ENCODE data around the gene HK3. TPM values are rescaled to one million over a fixed set of nuclear protein-coding genes. Genes with fewer than 3 reads are reported as not detected.

HK3 gene
- polyA plus RNA-seq, 1 donor from 2014 or later, result 7.8 TPM

DNA sequence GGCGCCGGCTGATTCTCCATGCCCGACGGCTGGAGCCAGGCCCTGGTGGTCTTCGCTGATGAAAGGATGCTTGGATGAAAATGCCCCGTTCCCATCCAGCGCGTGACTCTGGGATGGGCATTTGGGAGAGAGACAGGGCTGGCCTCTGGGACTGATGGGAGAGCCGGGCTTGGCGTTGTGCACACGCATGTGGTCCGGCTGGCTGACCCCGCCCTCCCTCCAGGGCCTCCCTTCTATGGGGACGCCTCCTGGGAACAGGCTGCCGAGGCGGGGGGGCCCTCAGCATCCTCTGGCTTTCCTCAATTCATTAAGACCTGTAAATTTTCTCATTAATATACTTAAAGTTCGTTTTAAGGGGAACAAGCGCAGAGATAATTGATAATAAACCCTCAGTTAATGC, 52.0 kb downstream of the HK3 start:
- Histone ChIP-seq H3K36me3 (ENCODE audit: insufficient read depth, low read length) (no peaks in the 10 kb centered on the region), H3K27me3 (ENCODE audit: insufficient read depth, low read depth, low read length) (no peaks in the 10 kb centered on the region), H3K9me3 (ENCODE audit: low read length) (no peaks in the 10 kb centered on the region), H3K4me2 (ENCODE audit: low read length) (no peak overlapping the region), H3K79me2 (replicated peaks; ENCODE audit: insufficient read depth, low read length) (no peaks in the 10 kb centered on the region), H3K4me3 (ENCODE audit: low read length) (no peak overlapping the region), H3K9ac (ENCODE audit: low read length) (no peak overlapping the region), H2AFZ (ENCODE audit: low read depth, low read length) (no peak overlapping the region), H3K27ac (ENCODE audit: low read length) (no peak overlapping the region), H3F3A (ENCODE audit: insufficient read depth, low read length, poor library complexity, severe bottlenecking) (no peaks in the 10 kb centered on the region), H4K20me1 (ENCODE audit: insufficient read depth) (no peaks in the 10 kb centered on the region), H3K9me2 (ENCODE audit: insufficient read depth, low read length) (no peaks in the 10 kb centered on the region)
- TF ChIP-seq SMC3 (conservative IDR thresholded peaks at IDR 0.05; ENCODE audit: poor library complexity) (no peak), EP300 (conservative IDR thresholded peaks at IDR 0.05; ENCODE audit: poor library complexity, severe bottlenecking) (no peak), RAD21 (conservative IDR thresholded peaks at IDR 0.05) (no peak), MXI1 (conservative IDR thresholded peaks at IDR 0.05; ENCODE audit: poor library complexity, severe bottlenecking) (no peak), TAF1 (IDR thresholded peaks at IDR 0.05; ENCODE audit: low read depth) (no peak), POLR2AphosphoS5 (IDR thresholded peaks at IDR 0.05) (no peak), EZH2 (IDR thresholded peaks at IDR 0.05; ENCODE audit: borderline replicate concordance, insufficient read depth, low read length, poor library complexity, severe bottlenecking) (no peak)
- TF ChIP-seq, protein P1, sequence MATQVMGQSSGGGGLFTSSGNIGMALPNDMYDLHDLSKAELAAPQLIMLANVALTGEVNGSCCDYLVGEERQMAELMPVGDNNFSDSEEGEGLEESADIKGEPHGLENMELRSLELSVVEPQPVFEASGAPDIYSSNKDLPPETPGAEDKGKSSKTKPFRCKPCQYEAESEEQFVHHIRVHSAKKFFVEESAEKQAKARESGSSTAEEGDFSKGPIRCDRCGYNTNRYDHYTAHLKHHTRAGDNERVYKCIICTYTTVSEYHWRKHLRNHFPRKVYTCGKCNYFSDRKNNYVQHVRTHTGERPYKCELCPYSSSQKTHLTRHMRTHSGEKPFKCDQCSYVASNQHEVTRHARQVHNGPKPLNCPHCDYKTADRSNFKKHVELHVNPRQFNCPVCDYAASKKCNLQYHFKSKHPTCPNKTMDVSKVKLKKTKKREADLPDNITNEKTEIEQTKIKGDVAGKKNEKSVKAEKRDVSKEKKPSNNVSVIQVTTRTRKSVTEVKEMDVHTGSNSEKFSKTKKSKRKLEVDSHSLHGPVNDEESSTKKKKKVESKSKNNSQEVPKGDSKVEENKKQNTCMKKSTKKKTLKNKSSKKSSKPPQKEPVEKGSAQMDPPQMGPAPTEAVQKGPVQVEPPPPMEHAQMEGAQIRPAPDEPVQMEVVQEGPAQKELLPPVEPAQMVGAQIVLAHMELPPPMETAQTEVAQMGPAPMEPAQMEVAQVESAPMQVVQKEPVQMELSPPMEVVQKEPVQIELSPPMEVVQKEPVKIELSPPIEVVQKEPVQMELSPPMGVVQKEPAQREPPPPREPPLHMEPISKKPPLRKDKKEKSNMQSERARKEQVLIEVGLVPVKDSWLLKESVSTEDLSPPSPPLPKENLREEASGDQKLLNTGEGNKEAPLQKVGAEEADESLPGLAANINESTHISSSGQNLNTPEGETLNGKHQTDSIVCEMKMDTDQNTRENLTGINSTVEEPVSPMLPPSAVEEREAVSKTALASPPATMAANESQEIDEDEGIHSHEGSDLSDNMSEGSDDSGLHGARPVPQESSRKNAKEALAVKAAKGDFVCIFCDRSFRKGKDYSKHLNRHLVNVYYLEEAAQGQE (IDR thresholded peaks at IDR 0.05; ENCODE audit: borderline replicate concordance), result no peak
- TF ChIP-seq, protein P2, sequence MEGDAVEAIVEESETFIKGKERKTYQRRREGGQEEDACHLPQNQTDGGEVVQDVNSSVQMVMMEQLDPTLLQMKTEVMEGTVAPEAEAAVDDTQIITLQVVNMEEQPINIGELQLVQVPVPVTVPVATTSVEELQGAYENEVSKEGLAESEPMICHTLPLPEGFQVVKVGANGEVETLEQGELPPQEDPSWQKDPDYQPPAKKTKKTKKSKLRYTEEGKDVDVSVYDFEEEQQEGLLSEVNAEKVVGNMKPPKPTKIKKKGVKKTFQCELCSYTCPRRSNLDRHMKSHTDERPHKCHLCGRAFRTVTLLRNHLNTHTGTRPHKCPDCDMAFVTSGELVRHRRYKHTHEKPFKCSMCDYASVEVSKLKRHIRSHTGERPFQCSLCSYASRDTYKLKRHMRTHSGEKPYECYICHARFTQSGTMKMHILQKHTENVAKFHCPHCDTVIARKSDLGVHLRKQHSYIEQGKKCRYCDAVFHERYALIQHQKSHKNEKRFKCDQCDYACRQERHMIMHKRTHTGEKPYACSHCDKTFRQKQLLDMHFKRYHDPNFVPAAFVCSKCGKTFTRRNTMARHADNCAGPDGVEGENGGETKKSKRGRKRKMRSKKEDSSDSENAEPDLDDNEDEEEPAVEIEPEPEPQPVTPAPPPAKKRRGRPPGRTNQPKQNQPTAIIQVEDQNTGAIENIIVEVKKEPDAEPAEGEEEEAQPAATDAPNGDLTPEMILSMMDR (IDR thresholded peaks at IDR 0.05; ENCODE audit: poor library complexity, severe bottlenecking), result no peak

DNA sequence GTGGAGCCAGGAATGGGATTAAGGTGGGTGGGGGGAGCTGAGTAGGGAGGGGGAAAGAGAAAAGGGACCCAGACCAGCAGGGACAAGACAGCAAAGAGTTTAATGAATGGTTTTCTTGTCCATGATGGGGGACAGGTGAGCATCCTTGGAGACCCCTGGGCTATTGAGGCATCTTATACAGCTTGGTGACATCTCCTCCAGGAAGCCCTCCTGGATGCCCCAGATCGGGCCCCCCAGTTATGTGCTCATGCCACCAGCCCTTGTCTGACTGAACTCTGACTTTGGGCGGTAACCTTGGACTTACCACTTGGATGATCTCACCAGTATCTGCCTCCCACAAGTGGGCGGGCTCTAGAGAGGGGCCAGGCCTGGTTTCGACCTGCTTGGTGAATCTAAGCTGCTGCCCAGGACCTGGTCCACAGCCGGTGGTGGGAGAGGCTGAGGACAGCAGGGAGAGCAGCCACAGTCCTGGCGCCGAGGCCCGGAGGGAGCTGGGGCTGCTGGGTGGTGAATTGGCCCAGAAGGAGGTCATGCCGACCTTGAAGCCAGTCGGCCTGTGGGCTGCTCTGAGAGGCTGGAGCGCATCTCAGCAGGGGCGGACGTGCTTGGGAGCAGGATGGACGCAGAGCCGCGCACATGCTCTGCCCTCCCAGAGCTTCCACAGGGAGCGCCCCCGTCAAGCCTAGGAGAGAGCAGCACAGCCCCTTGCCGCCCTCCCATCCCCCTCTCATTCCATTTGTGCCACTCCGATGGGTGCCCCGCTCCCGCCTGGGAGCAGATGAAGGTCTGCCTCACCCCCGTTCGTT, 52.6 kb downstream of the HK3 start:
- TF ChIP-seq, protein P1 (IDR thresholded peaks at IDR 0.05; ENCODE audit: borderline replicate concordance), result no peak
- TF ChIP-seq EP300 (conservative IDR thresholded peaks at IDR 0.05; ENCODE audit: poor library complexity, severe bottlenecking) (no peak), MXI1 (conservative IDR thresholded peaks at IDR 0.05; ENCODE audit: poor library complexity, severe bottlenecking) (no peak), POLR2AphosphoS5 (IDR thresholded peaks at IDR 0.05) (no peak), EZH2 (IDR thresholded peaks at IDR 0.05; ENCODE audit: borderline replicate concordance, insufficient read depth, low read length, poor library complexity, severe bottlenecking) (no peak), SMC3 (conservative IDR thresholded peaks at IDR 0.05; ENCODE audit: poor library complexity) (no peak), TAF1 (IDR thresholded peaks at IDR 0.05; ENCODE audit: low read depth) (no peak), RAD21 (conservative IDR thresholded peaks at IDR 0.05) (no peak)
- TF ChIP-seq, protein P2 (IDR thresholded peaks at IDR 0.05; ENCODE audit: poor library complexity, severe bottlenecking), result no peak
- Histone ChIP-seq H3K4me2 (ENCODE audit: low read length) (no peak overlapping the region), H3K9ac (ENCODE audit: low read length) (no peak overlapping the region), H3F3A (ENCODE audit: insufficient read depth, low read length, poor library complexity, severe bottlenecking) (no peaks in the 10 kb centered on the region), H3K27me3 (ENCODE audit: insufficient read depth, low read depth, low read length) (no peaks in the 10 kb centered on the region), H2AFZ (ENCODE audit: low read depth, low read length) (no peak overlapping the region), H3K9me3 (ENCODE audit: low read length) (no peaks in the 10 kb centered on the region), H3K4me3 (ENCODE audit: low read length) (no peak overlapping the region), H3K27ac (ENCODE audit: low read length) (no peak overlapping the region), H4K20me1 (ENCODE audit: insufficient read depth) (no peaks in the 10 kb centered on the region), H3K9me2 (ENCODE audit: insufficient read depth, low read length) (no peaks in the 10 kb centered on the region), H3K79me2 (replicated peaks; ENCODE audit: insufficient read depth, low read length) (no peaks in the 10 kb centered on the region), H3K36me3 (ENCODE audit: insufficient read depth, low read length) (no peaks in the 10 kb centered on the region)

Data from neural cell (in vitro differentiated cells).